NCI-H1694 (cell line): Measurements from ENCODE around the gene PCDHGB1.
"Not testable (repeated sequence)": the region's sequence is repeated elsewhere in the genome, so short reads cannot be mapped to it uniquely, and the experiment has no call there.

Experiments used
- DNase-seq: peaks from one replicate; lab custom pipeline; 2025; lab: John Stamatoyannopoulos, UW

PCDHGB1 gene

DNA sequence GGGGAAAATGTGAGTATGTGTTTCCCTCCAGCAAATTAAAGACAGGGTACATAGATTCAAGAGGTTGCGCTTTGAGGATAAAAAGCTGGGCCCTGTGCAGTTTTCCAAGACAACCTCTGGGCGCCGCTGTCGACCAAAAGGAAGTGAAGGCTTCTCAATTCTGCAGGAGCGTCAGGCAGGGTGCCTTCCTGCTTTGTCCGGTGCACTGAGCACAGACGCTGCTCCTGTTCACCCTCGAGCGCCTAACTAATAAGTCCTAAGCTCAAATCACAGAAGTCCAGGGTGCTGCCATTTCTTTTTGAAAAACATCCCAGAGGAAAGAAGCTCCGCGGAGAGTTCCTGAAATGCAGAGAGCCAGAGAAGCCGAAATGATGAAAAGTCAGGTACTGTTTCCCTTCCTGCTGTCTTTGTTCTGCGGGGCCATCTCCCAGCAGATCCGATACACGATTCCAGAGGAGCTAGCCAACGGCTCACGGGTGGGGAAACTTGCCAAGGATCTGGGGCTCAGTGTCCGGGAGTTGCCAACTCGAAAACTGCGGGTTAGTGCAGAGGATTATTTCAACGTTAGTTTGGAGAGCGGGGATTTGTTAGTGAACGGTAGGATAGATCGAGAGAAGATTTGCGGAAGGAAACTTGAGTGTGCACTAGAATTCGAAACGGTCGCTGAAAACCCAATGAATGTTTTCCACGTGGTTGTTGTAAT is at the start of gene PCDHGB1:
PCDHGB1 (plus strand) TSS at position 183 of the 703 bp plus-strand sequence; CDS start at position 345, 162 bp downstream.
- peak; percentile 41 for DNase-seq

DNA sequence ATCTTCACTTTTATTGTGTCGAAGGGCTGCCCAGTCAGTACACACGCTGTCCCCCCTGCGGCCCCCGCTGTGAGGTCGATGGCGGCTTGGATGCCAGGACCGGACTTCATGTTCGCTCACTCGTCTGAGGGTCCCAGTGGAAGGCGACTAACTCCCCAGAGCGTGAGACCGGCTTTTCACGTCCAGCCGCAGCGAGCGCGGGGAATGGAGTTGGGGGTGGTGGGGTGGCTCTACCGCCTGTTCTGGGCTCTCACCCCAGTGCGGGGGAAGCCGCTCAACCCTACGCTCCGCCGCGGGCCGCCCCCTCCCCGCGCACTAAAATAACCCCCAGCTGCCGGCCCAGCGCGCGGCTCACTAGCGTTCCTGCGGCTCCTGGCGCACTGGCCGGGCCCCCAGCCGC is 46.1 kb upstream of the PCDHGB1 start, which contains the start of gene SLC25A2:
SLC25A2 (minus strand) TSS at position 294 of the 400 bp plus-strand sequence; CDS start at position 110, 184 bp downstream.
- no peak for DNase-seq

DNA sequence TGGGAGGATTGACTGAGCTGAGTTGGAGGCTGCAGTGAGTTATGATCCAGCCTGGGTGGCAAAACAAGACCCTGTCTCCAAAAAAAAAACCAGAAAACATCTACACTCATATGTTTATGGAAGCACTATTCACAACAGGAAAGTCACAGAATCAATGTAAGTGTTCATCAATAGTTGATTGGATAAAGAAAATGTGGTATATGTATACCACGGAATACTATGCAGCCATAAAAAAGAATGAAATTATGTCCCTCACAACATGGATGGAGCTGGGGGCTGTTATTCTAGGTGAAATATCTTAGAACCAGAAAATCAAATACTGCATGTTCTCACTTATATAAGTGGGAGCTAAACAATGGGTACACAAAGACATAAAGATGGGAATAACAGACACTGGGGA is 43.3 kb upstream of the PCDHGB1 start:
- DNase-seq = no peak

DNA sequence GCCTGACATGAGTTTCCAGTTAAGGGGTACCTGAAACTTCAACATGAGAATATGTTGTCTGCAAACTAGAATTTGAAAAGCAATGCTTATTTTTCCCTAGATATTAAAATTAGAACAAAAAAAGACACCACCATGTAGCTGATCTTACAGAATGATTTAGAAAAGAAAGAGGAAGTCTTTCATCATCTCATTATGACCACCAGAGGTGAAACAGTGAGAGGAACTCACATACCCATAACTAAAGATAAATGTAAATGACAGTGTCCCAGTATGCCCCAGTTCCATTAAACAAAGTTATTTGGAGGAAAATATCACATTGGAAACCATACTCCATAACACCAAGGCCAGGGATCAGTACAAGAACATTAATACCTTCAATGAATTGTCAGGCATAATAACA is 36.2 kb upstream of the PCDHGB1 start:
- DNase-seq = no peak

DNA sequence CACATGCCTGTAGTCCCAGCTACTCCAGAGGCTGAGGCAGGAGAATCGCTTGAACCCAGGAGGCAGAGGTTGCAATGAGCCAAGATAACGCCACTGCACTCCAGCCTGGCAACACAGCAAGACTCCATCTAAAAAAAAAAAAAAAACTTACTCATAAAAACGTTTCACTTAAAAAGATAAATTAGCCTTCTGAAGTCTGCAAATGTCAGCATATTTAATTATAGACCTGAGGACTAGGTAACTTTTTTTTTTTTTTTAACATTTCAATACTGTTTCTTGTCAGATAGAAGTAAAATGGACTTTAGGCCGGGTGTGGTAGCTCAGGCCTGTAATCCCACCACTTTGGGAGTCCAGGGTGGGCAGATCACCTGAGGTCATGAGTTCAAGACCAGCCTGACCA is 32.9 kb upstream of the PCDHGB1 start:
- DNase-seq = not testable (repeated sequence)

GRCh38 chr5:141319202-141319601 is 30.7 kb upstream of the PCDHGB1 start:
- DNase-seq = no peak

- no peak for DNase-seq
Observed at GRCh38 chr5:141319699-141320098, 30.2 kb upstream of the PCDHGB1 start.

GRCh38 chr5:141320225-141321169 is 29.4 kb upstream of the PCDHGB1 start, which contains the start of gene TAF7:
Gene TAF7 (minus strand): TSS chr5:141320784. CDS start chr5:141320044, 740 bp downstream.
- DNase-seq = peak; percentile 84

- DNase-seq = no peak
Observed at GRCh38 chr5:141322261-141322660, 27.6 kb upstream of the PCDHGB1 start.

GRCh38 chr5:141326088-141326854 is 23.6 kb upstream of the PCDHGB1 start:
- DNase-seq = no peak

DNA sequence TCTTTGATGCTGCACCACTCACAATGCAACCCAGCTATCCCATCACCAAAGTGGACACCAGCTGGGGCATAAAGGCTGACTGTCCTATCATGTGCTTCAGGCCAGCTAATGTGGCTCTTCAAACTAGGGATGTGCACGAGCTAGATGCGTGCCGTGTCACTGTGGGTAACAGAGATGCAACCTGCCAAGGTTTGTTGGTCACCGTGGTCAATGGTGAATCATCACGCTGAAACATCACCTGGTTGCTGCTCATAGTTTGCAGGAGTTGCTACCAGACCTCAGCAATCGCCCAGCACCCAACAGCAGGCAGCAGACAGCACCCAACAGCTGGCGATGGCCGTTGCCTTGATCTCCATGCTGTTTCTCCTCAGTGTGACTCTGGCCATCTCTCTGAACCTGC is 21.7 kb upstream of the PCDHGB1 start:
- no peak for DNase-seq

DNA sequence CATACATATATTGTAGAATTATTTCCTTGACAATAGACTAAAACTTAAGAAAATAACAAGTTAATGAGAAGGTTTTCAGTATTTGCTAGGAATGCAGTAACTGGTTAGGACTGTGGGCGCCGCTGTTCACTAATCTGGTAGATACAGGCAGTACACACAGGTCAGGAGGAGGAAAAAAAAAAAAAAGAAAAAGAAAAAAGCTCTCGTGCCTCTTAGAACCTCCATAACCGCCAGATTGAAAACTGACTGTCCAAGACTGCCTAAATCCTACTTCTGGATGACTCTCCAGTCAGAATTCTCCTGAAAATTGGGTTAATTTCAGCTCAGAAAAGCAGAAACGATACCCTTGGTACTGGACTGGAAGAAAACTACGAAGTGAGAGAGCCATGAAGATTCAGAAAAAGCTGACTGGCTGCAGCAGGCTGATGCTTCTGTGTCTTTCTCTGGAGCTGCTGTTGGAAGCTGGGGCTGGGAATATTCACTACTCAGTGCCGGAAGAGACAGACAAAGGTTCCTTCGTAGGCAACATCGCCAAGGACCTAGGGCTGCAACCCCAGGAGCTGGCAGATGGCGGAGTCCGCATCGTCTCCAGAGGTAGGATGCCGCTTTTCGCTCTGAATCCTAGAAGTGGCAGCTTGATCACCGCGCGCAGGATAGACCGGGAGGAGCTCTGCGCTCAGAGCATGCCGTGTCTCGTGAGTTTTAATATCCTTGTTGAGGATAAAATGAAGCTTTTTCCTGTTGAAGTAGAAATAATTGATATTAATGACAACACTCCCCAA is 19.4 kb upstream of the PCDHGB1 start, which contains the start of gene PCDHGA1:
PCDHGA1 (plus strand) TSS at position 216 of the 782 bp plus-strand sequence.
- peak; percentile 34 for DNase-seq

DNA sequence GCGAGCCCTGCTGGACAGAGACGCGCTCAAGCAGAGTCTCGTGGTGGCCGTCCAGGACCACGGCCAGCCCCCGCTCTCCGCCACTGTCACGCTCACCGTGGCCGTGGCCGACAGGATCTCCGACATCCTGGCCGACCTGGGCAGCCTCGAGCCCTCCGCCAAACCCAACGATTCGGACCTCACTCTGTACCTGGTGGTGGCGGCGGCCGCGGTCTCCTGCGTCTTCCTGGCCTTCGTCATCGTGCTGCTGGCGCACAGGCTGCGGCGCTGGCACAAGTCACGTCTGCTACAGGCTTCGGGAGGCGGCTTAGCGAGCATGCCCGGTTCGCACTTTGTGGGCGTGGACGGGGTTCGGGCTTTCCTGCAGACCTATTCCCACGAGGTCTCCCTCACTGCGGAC is 17.3 kb upstream of the PCDHGB1 start:
- not testable (repeated sequence) for DNase-seq

GRCh38 chr5:141338538-141339306 is 11.2 kb upstream of the PCDHGB1 start, which contains the start of gene PCDHGA2:
Gene PCDHGA2 (plus strand): TSS chr5:141338760.
- no peak for DNase-seq

DNA sequence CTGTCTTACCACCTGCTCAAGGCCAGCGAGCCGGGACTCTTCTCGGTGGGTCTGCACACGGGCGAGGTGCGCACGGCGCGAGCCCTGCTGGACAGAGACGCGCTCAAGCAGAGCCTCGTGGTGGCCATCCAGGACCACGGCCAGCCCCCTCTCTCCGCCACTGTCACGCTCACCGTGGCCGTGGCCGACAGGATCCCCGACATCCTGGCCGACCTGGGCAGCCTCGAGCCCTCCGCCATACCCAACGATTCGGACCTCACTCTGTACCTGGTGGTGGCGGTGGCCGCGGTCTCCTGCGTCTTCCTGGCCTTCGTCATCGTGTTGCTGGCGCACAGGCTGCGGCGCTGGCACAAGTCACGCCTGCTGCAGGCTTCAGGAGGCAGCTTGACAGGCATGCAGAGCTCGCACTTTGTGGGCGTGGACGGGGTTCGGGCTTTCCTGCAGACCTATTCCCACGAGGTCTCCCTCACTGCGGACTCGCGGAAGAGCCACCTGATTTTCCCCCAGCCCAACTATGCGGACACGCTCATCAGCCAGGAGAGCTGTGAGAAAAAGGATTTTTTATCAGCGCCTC is 9.0 kb upstream of the PCDHGB1 start:
- DNase-seq = not testable (repeated sequence)

DNA sequence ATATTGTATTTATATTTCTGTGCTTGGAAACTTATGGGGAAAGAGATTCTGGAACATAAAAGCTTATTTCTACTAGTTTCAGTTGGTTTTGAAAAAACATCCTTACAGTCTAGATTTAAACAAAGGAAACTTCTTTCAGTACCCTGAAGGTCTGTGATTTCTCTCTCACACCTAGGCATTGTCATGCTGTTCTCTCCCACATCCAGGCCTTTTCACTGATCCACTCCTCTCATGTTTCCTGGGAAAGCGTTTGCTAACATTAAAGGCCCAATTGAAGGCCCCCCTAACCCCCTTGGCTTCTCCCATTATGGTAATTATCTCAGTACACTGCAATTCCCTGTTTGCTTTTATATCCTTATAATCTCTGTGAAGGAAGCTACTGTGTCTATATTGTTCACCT is 7.1 kb upstream of the PCDHGB1 start:
- no peak for DNase-seq

GRCh38 chr5:141343242-141343952 is 6.5 kb upstream of the PCDHGB1 start, which contains the start of gene PCDHGA3:
Gene PCDHGA3 (plus strand): TSS chr5:141343829. CDS start chr5:141344034, 205 bp downstream.
- no peak for DNase-seq

- DNase-seq = no peak
Observed at GRCh38 chr5:141343953-141344463, 5.9 kb upstream of the PCDHGB1 start.

GRCh38 chr5:141345327-141345726 is 4.6 kb upstream of the PCDHGB1 start:
- no peak for DNase-seq
